Right cardiac atrium (tissue), 5 donors: ENCODE measurements around the gene CCDC91. TPM values are rescaled to one million over a fixed set of nuclear protein-coding genes. Genes with fewer than 3 reads are reported as not detected.

Experiments
- polyA plus RNA-seq: library from polyadenylated mRNA; stranded (reverse); fragments of 200-250 nt; gene quantifications from one replicate; pipeline ENCODE4 v1.2.3, GENCODE V29; 2013
- total RNA-seq, 4 donors: library from RNA; stranded (reverse); fragmentation: NEBNext Ultra II Directional; extraction: Animal tissue kit (Norgen Biotek cat#: 25700); gene quantifications; one replicate each; pipeline ENCODE4 v1.2.1, GENCODE V29; 2021
- donor health status: healthy with polysubstance abuse.
- donor health status: DM: no; HTN: yes; CAD: no.
- donor health status: DM: no; HTN: no; CAD: no.
- donor health status: DM: no; HTN: yes; CAD: no; lungs with severe emphysema.
- donor health status: DM: yes; HTN: yes; CAD: no.

The CCDC91 gene
- total and polyA plus RNA-seq, 5 donors: 26.8 to 50.3 (median 45.4) TPM

Other genes starting within 250 kb of the CCDC91 start
- 10 to 100 TPM in 2 of 4 donors, 1 to 10 TPM in 2; 1.2 to 64.6 (median 7.7) TPM for gene PTHLH, start 217.7 kb upstream of the CCDC91 start, total RNA-seq
- 1.3 TPM for gene PTHLH, start 217.7 kb upstream of the CCDC91 start, polyA plus RNA-seq